Renal cortical epithelial cell (primary cell): ENCODE data around the gene MUC6. TPM values are rescaled to one million over a fixed set of nuclear protein-coding genes. Genes with fewer than 3 reads are reported as not detected.

Experiments
- DNase-seq: peaks from one replicate; pipeline ENCODE4 v3.0.0-alpha.2; 2011; ENCODE audit warnings: low read depth
- total RNA-seq: library from RNA; depleted of rRNA; stranded (reverse); fragments of >200 nt; gene quantifications from 2 replicates; pipeline ENCODE4 v1.2.3, GENCODE V29; 2014

Gene MUC6
- not detected in 2 replicates for total RNA-seq

GRCh38 chr11:1036303-1036923 is at the start of gene MUC6:
Gene MUC6, minus strand, starts transcription at chr11:1036718. Its CDS starts 63 bp downstream, at chr11:1036655.
- DNase-seq = no peak

- DNase-seq = no peak
Measured at GRCh38 chr11:1085440-1086170, 49.1 kb upstream of the MUC6 start.

- no peak for DNase-seq
Measured at GRCh38 chr11:1084561-1085439, 48.3 kb upstream of the MUC6 start.

GRCh38 chr11:1083621-1084551 is 47.4 kb upstream of the MUC6 start:
- no peak for DNase-seq

GRCh38 chr11:1082728-1083620 is 46.5 kb upstream of the MUC6 start:
- DNase-seq = no peak

GRCh38 chr11:1082346-1082727 is 45.8 kb upstream of the MUC6 start:
- no peak for DNase-seq

- no peak for DNase-seq
Measured at GRCh38 chr11:1081601-1082311, 45.2 kb upstream of the MUC6 start.

GRCh38 chr11:1078191-1078601 is 41.7 kb upstream of the MUC6 start:
- no peak for DNase-seq

GRCh38 chr11:1077417-1078119 is 41.0 kb upstream of the MUC6 start:
- no peak for DNase-seq

GRCh38 chr11:1077033-1077416 is 40.5 kb upstream of the MUC6 start:
- no peak for DNase-seq

- DNase-seq = no peak
Measured at GRCh38 chr11:1076061-1076665, 39.6 kb upstream of the MUC6 start.

GRCh38 chr11:1075341-1075911 is 38.9 kb upstream of the MUC6 start:
- DNase-seq = no peak

- DNase-seq = no peak
Measured at GRCh38 chr11:1074244-1075221, 38.0 kb upstream of the MUC6 start, which contains the start of gene MUC2. Gene MUC2, plus strand, starts transcription at chr11:1074874.

GRCh38 chr11:1073851-1074243 is 37.3 kb upstream of the MUC6 start:
- no peak for DNase-seq

- peak; percentile 69 for DNase-seq
Measured at GRCh38 chr11:1073261-1073724, 36.8 kb upstream of the MUC6 start.

GRCh38 chr11:1072821-1073231 is 36.3 kb upstream of the MUC6 start:
- no peak for DNase-seq
